ENCODE results near the gene ATXN1. TPM values are rescaled to one million over a fixed set of nuclear protein-coding genes. Genes with fewer than 3 reads are reported as not detected.

Gene ATXN1
- total and polyA plus RNA-seq, 2 of the 8 experiments (the other 6 are each of a cell fraction or from before 2014, with no cell fraction given): 1.6 to 4.0 TPM

- TF ChIP-seq SP2 (IDR thresholded peaks at IDR 0.05; ENCODE audit: low read length) (no peak), POU5F1 (IDR thresholded peaks at IDR 0.05; ENCODE audit: low read depth, low read length) (no peak), TAF1 (IDR thresholded peaks at IDR 0.05; ENCODE audit: low read depth, low read length) (no peak), RFX5 (IDR thresholded peaks at IDR 0.05; ENCODE audit: borderline replicate concordance, low read depth, low read length) (no peak)
- TF ChIP-seq, protein P1, sequence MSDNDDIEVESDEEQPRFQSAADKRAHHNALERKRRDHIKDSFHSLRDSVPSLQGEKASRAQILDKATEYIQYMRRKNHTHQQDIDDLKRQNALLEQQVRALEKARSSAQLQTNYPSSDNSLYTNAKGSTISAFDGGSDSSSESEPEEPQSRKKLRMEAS (IDR thresholded peaks at IDR 0.05): no peak
Observed at GRCh38 chr6:16768477-16768830, 7.2 kb upstream of the ATXN1 start (continued).
